ENCODE measurements around the gene CDKL5.

DNA sequence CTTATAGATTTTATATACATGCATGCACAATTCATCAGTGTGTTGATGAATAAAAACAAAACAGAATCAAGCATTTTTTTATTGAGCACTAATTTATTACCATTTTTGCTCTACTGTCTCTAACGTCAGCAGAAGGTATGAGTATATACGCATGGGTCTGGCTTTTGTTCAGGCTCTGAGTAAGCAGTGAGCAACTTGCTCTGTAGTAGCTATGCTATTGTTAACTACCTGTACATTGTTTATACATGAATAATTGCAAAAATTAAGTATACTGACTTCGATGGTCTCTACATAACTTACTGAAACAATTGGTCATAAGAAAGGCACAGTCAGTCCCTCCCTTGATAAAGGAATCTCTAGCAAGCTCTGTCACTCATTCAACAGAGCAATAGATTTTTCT, 123.6 kb downstream of the CDKL5 start:
- TF ChIP-seq, protein P1, sequence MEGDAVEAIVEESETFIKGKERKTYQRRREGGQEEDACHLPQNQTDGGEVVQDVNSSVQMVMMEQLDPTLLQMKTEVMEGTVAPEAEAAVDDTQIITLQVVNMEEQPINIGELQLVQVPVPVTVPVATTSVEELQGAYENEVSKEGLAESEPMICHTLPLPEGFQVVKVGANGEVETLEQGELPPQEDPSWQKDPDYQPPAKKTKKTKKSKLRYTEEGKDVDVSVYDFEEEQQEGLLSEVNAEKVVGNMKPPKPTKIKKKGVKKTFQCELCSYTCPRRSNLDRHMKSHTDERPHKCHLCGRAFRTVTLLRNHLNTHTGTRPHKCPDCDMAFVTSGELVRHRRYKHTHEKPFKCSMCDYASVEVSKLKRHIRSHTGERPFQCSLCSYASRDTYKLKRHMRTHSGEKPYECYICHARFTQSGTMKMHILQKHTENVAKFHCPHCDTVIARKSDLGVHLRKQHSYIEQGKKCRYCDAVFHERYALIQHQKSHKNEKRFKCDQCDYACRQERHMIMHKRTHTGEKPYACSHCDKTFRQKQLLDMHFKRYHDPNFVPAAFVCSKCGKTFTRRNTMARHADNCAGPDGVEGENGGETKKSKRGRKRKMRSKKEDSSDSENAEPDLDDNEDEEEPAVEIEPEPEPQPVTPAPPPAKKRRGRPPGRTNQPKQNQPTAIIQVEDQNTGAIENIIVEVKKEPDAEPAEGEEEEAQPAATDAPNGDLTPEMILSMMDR (IDR thresholded peaks at IDR 0.05; ENCODE audit: borderline replicate concordance, extremely low read depth, low read length, poor library complexity, severe bottlenecking) = no peak
- TF ChIP-seq EZH2 (IDR thresholded peaks at IDR 0.05; ENCODE audit: borderline replicate concordance, low read depth, low read length, severe bottlenecking) = no peak
